8988T (cell line): ENCODE results near the gene CST6.

Experiments used
- DNase-seq: peaks from one replicate; pipeline ENCODE4 v3.0.0; 2011

The CST6 gene

GRCh38 chr11:66048547-66049323 is 36.9 kb downstream of the CST6 start, which contains the start of gene GAL3ST3:
TSS of gene GAL3ST3 (minus strand) at chr11:66049161. CDS start at chr11:66045415, 3,746 bp downstream.
- no peak for DNase-seq

DNA sequence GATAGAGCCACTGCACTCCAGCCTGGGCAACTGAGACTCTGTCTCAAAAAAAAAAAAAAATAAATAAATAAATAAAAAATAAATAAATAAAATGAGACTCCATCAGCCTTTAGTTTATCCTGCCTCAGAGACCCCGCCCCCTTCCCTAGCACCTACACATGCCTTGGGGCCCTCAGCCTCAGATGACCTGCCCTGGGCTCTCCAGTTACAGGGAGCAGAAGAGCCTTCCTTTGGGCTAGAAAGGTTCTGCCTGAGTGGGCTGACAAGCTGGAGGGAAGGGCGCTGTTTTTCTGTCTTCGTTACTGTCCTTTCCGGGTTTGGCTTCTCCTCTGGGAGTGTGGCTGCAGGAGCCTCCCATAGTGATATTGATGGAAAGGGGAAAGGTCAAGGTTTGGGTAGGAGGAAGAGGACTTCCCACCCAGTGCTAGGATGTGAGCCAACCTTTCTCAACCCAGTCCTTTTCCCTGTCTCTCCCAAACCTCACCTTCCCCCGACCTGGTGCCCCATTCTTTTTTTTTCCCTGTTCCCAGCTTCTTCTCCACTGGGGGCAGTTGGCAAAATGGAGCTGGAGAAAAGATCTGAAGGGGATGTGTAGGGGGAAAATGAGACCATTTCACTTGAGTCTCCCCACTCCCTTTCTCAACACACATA is 38.9 kb downstream of the CST6 start:
- no peak for DNase-seq

DNA sequence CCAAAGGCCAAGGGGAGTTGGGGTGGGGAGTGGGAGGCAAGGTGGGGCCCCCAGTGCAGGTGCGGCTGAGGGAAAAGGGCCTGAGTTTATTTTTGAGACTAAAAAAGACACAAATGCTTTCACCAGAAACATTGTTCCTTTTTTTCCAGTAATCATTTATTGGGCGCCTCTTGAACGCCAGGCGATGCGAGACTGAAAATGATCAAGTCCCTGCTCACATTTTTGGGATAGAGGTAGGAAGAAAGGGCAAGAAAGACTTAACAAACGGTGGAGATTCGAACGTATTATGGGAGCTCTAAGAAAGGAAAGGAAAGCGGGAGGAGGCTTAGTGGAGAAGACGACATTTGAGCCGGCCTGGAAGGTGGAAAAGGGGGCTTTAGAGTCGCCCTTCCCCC is 39.6 kb downstream of the CST6 start:
- DNase-seq, result no peak

- peak; percentile 98 for DNase-seq
Measured at GRCh38 chr11:66051766-66052663, 40.2 kb downstream of the CST6 start, which contains the start of gene SF3B2. TSS of gene SF3B2 (plus strand) at chr11:66052364. CDS start at chr11:66052385, 21 bp downstream.

DNA sequence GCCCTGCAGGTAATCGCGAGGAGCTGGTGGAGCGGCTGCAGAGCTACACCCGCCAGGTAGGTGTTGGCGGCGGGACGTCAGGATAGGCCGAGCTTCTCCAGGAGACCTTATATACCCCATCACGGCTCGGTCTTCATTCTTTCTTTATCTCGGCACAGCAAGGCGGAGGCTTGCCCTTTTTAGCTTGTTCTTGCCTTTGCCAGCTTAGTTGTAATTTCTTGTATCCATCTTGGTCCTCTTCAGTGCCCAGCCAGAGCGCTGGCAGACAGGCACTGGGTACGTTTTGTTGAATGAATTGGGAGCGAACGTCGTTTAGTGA is 40.8 kb downstream of the CST6 start:
- DNase-seq, result no peak

GRCh38 chr11:66055021-66055420 is 43.2 kb downstream of the CST6 start:
- DNase-seq, result no peak

DNA sequence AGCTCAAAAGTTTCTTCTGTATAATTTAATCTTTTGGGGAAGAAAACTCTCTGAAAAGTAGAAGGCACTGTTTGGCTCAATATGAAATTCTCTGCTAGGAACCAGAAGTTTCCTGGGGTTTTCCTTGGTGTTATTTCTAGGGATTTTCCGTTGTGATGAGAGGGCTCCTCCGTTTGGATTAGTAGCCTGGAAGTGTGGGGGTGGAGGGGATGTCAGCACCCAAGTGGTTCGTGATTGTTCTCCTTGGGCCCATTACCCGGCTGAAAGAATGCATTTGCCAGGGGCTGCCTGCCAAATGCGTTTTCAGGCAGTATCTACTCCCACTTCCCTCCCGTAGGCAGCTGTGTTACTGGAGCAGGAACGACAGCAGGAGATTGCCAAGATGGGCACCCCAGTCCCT is 44.7 kb downstream of the CST6 start:
- DNase-seq, result no peak

GRCh38 chr11:66059966-66060680 is 48.3 kb downstream of the CST6 start:
- DNase-seq, result no peak

GRCh38 chr11:66061268-66061667 is 49.5 kb downstream of the CST6 start:
- no peak for DNase-seq

DNA sequence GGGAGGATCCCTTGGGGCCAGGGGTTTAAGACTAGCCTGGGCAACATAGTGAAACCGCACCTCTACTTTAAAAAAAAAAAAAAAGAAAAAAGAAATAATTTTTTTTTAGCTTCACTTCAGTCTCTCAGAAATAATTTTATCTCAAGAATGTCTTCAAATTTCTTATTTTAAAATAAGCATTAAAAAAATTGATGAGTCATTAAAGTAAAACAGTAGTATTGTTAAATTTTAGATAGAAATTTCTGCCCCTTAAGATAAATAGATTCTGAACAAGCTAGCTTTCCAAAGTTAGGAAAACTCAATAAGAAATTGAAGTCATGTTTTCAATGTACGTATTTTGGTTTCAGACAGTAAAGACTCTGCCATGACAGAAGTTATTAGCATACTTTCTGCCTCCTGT is 50.6 kb downstream of the CST6 start:
- no peak for DNase-seq
